Measurements from ENCODE around the gene SHH.

GRCh38 chr7:155852426-155853301 is 40.4 kb upstream of the SHH start:
- no peak for TF ChIP-seq CTCF (IDR thresholded peaks at IDR 0.05)
- no peak for TF ChIP-seq POLR2AphosphoS5 (IDR thresholded peaks at IDR 0.05)
- no peak for TF ChIP-seq POLR2A (IDR thresholded peaks at IDR 0.05)

Measured in prostate gland (tissue), 2 donors.